Choroid plexus epithelial cell (primary cell): Measurements from ENCODE around the gene HOXA5.

Source experiments
- DNase-seq: peaks from one replicate; pipeline ENCODE4 v3.0.0-alpha.2; 2010; ENCODE audit warnings: low read depth
- H3K4me3 ChIP-seq: 2 replicates; pipeline ENCODE4 v1.5.1; 2011; ENCODE audit warnings: low read depth, mild to moderate bottlenecking, control low read depth, low read length, moderate library complexity
- CTCF ChIP-seq: conservative IDR thresholded peaks from 2 replicates; pipeline ENCODE4 v1.5.1; 2011; ENCODE audit warnings: low read depth, mild to moderate bottlenecking, control low read depth, inconsistent platforms, low read length, moderate library complexity

The HOXA5 gene

GRCh38 chr7:27124902-27125689 lies 18.4 kb downstream of the HOXA5 start:
- H3K4me3 ChIP-seq = no peak overlapping the region
- TF ChIP-seq CTCF = no peak
- DNase-seq = no peak

DNA sequence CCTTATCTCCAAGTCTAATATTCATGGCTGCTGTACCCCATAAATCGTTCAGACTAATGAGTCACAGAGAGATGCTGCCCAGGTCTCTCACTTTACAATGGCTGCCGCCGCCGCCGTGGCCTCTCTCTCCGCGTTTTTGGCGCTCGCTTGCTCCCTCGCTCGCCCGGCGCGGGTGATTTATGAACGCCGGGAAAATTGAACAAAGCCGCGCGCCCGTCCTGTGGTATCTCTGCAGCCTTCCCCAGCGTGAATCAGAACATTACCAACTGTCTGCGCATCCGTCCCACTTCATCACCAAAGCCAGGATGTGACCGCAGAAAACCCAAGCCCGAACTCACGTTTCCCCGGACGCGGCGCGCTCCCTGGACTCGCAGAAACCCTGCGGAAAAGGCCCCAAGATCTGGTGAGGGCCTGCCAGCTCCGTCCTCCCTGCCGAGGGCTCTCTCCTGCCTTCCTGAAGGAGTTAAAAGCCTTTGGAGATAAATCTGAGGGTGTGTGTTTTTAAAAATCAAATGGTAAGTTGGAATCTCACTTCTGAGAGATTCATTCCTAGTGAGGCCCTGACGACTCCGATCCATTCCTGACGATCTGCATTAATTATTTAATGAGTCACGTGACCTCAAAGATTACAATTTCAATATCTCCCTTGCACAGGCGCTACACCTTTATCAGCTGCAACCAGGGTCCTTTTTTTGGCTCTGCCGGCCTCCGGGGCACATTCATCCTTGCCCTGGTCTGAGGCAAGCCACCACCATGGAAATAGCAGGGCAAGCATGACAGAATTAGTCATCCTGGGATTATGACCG lies 19.2 kb downstream of the HOXA5 start:
- no peak overlapping the region for H3K4me3 ChIP-seq
- TF ChIP-seq CTCF = no peak
- no peak for DNase-seq

DNA sequence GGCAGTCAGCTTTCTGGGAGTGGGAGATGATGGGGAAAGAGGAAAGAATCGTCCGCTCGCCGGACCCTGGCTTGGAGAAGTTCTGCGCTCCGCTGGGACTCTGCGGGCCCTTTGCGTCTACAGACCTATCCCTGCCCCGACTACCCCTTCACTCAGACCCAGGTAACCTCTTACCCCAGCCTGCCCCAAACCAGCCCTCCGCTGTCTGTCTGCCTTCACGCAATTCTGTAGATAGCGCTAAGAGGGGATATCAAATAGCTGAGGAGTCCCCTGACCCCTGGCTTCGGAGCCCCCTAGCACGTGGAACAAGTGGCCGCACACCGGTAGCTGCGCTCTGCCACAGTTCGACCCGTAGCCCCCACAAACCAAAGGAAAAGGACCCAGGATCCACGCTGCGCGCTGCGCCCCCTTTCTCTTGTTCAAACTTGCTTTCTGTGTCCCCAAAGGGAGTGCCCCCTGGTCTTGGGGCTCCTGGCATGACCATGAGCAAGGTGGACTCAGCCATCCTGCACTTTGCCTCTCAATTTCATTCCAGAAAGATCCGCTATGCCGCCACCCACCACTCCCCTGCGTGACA lies 19.9 kb downstream of the HOXA5 start:
- no peak overlapping the region for H3K4me3 ChIP-seq
- no peak for DNase-seq
- no peak for TF ChIP-seq CTCF

- DNase-seq = no peak
- TF ChIP-seq CTCF = no peak
- H3K4me3 ChIP-seq = no peak overlapping the region
Observed at GRCh38 chr7:27123007-27123476, 20.4 kb downstream of the HOXA5 start.

GRCh38 chr7:27122077-27122910 lies 21.2 kb downstream of the HOXA5 start:
- DNase-seq = no peak
- no peak overlapping the region for H3K4me3 ChIP-seq
- TF ChIP-seq CTCF = no peak

- DNase-seq = no peak
- TF ChIP-seq CTCF = no peak
- no peak overlapping the region for H3K4me3 ChIP-seq
Observed at GRCh38 chr7:27121684-27122076, 21.8 kb downstream of the HOXA5 start.
